Measurements from ENCODE around the gene CD300E. TPM values are rescaled to one million over a fixed set of nuclear protein-coding genes. Genes with fewer than 3 reads are reported as not detected.

Gene CD300E
- total RNA-seq, 1 experiment from 2014 or later, result not detected

DNA sequence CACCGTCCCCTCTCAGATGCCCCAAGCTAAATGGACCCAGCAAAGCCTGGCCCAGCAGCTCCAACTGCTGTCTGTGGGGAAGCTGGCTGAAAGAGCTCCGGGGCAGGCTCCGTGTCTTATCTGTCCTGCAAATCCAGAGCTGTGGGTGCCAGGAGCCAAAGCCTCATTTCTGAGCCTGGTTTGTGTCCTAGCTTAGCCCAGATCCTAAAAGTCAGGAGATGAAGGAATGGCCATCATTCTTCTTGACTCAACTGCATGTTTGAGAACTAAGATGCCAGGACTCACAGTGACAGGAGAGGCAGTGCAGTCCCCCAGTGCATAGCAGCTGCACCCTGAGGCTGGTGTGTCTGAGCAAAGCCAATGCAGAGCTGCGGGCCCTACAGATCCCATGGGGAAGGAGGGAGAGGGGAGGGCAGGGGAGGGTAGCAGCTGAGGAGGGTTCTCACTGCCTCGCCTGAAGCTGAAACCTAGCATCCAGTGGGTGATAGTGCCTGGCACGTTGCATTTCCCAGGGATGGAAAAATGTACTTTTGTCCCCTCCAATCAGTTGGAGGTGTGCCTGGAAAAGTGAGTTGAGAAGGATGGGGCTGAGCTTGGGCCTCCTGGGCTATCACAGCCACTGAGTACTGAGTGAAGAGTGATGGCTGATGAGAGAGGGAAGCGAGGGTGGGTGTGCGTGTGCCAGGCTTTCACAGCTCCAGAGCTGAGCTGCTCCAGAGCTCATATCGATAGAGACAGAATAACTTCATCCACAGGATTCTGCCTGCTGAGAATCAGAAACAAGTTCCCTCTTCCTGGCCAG lies 24.5 kb upstream of the CD300E start:
- Histone ChIP-seq H2AFZ (ENCODE audit: low read depth, low read length, poor library complexity, severe bottlenecking) (no peak overlapping the region), H3K27ac (ENCODE audit: low read depth, low read length) (no peak overlapping the region), H4K20me1 (ENCODE audit: insufficient read depth) (no peaks in the 10 kb centered on the region), H3K9me2 (ENCODE audit: insufficient read depth) (no peaks in the 10 kb centered on the region), H3K79me2 (ENCODE audit: insufficient read depth, low read length) (no peaks in the 10 kb centered on the region), H3K4me3 (replicated peaks in 1 of 2; ENCODE audit: low read depth in 1 of 2, low read length in 2 of 2) (no peak overlapping the region), H3K9ac (ENCODE audit: low read length) (no peak overlapping the region), H3K9me3 (ENCODE audit: control insufficient read depth in 1 of 2, insufficient read depth in 1 of 2, low read depth in 1 of 2, low read length in 2 of 2) (no peaks in the 10 kb centered on the region), H3K4me1 (ENCODE audit: control insufficient read depth in 1 of 2, insufficient read depth in 2 of 2, low read length in 2 of 2) (no peaks in the 10 kb centered on the region), H3K4me2 (ENCODE audit: low read length) (no peak overlapping the region), H3K36me3 (ENCODE audit: control insufficient read depth in 1 of 2, insufficient read depth in 2 of 2, low read length in 2 of 2) (no peaks in the 10 kb centered on the region), H3K27me3 (ENCODE audit: insufficient read depth, low read length) (peaks cover 79% of the 10 kb centered on the region)
- ChIA-PET POLR2A (interaction anchor here (1.0 kb wide), 1 partner anchor 88 kb away, joined by 3 read pairs; no protein-coding TSS in a partner anchor), RAD21 (ENCODE audit: low non-redundant PET in 1 of 2, low total read pairs in 2 of 2, uncharacterized antibody in 2 of 2, unreplicated experiment in 2 of 2) (interaction anchor here in 1 of 2 experiments (0.6 to 0.9 kb wide), 2 partner anchors 9 to 66 kb away, joined by 3 to 4 read pairs; no protein-coding TSS in a partner anchor), CTCF (interaction anchor here (2.6 kb wide), 1 partner anchor 9 kb away, joined by 16 read pairs; no protein-coding TSS in a partner anchor)
- intact Hi-C loops (cut with micrococcal nuclease), result no loop called here
- no TSS peak for BruUV-seq (replicated peaks)
- no peak for TF ChIP-seq POLR2AphosphoS5 (IDR thresholded peaks at IDR 0.05; ENCODE audit: low read depth, low read length)
- no peak for TF ChIP-seq POLR2A (IDR thresholded peaks at IDR 0.05; ENCODE audit: borderline replicate concordance, extremely low read depth, insufficient read depth, insufficient read length)
- TF ChIP-seq ATF3 (IDR thresholded peaks at IDR 0.05), result no peak
- TF ChIP-seq ZFX (IDR thresholded peaks at IDR 0.05), result no peak
- no peak for TF ChIP-seq EZH2 (IDR thresholded peaks at IDR 0.05)
- TF ChIP-seq ELF1 (IDR thresholded peaks at IDR 0.05; ENCODE audit: borderline replicate concordance, low read depth), result no peak
- no peak for TF ChIP-seq SIN3A (IDR thresholded peaks at IDR 0.05; ENCODE audit: low read depth)
- TF ChIP-seq SRF (IDR thresholded peaks at IDR 0.05; ENCODE audit: low read depth), result no peak
- no peak for TF ChIP-seq SP1 (IDR thresholded peaks at IDR 0.05; ENCODE audit: low read depth)
- no peak for TF ChIP-seq EZH2phosphoT487 (IDR thresholded peaks at IDR 0.05; ENCODE audit: borderline replicate concordance)
- TF ChIP-seq CBX3 (IDR thresholded peaks at IDR 0.05; ENCODE audit: low read depth), result no peak
- TF ChIP-seq, protein P1, sequence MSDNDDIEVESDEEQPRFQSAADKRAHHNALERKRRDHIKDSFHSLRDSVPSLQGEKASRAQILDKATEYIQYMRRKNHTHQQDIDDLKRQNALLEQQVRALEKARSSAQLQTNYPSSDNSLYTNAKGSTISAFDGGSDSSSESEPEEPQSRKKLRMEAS (IDR thresholded peaks at IDR 0.05), result no peak
- no peak for TF ChIP-seq RAD21 (IDR thresholded peaks at IDR 0.05; ENCODE audit: low read depth)
- TF ChIP-seq EGR1 (IDR thresholded peaks at IDR 0.05; ENCODE audit: low read depth), result no peak
- TF ChIP-seq ZBTB33 (IDR thresholded peaks at IDR 0.05; ENCODE audit: extremely low read depth, insufficient replicate concordance, low read length), result no peak
- TF ChIP-seq ZNF274 (IDR thresholded peaks at IDR 0.05; ENCODE audit: low read depth, low read length), result no peak
- TF ChIP-seq TCF7L2 (IDR thresholded peaks at IDR 0.05; ENCODE audit: borderline replicate concordance, extremely low read depth, insufficient read depth, insufficient read length), result no peak
- TF ChIP-seq CEBPB (IDR thresholded peaks at IDR 0.05; ENCODE audit: low read depth), result no peak
- no peak for TF ChIP-seq JUND (IDR thresholded peaks at IDR 0.05)
- no peak for ATAC-seq
- DNase-seq (ENCODE audit: low read depth, low spot score), result no peak

All from HCT116 (cell line).